ENCODE data around the gene MEST. TPM values are rescaled to one million over a fixed set of nuclear protein-coding genes. Genes with fewer than 3 reads are reported as not detected.
"Not testable (repeated sequence)": the region's sequence is repeated elsewhere in the genome, so short reads cannot be mapped to it uniquely, and the experiment has no call there.

Gene MEST
- total RNA-seq = 302 and 606 TPM in 2 replicates

- H3K4me3 ChIP-seq (ENCODE audit: low read depth, low read length) = peak within 1 kb of the TSS; percentile 82
- DNase-seq (ENCODE audit: low read depth) = peak; percentile 60
- no peak for TF ChIP-seq CTCF (IDR thresholded peaks at IDR 0.05; ENCODE audit: insufficient read depth, low read depth, low read length)
Measured at GRCh38 chr7:130491841-130492522, at the start of gene MEST. Gene MEST (plus strand): TSS chr7:130492085. CDS start chr7:130492314, 229 bp downstream.

- no peak for DNase-seq (ENCODE audit: low read depth)
- no peak for TF ChIP-seq CTCF (IDR thresholded peaks at IDR 0.05; ENCODE audit: insufficient read depth, low read depth, low read length)
- no peak overlapping the region for H3K4me3 ChIP-seq (ENCODE audit: low read depth, low read length)
Measured at GRCh38 chr7:130442601-130443000, 49.3 kb upstream of the MEST start.

GRCh38 chr7:130444234-130444633, 47.7 kb upstream of the MEST start:
- no peak for DNase-seq (ENCODE audit: low read depth)
- no peak for TF ChIP-seq CTCF (IDR thresholded peaks at IDR 0.05; ENCODE audit: insufficient read depth, low read depth, low read length)

GRCh38 chr7:130444751-130445407, 47.0 kb upstream of the MEST start:
- TF ChIP-seq CTCF (IDR thresholded peaks at IDR 0.05; ENCODE audit: insufficient read depth, low read depth, low read length) = no peak
- no peak overlapping the region for H3K4me3 ChIP-seq (ENCODE audit: low read depth, low read length)
- DNase-seq (ENCODE audit: low read depth) = no peak

More at GRCh38 chr7:130444234-130444633, 47.7 kb upstream of the MEST start:
- no peak overlapping the region for H3K4me3 ChIP-seq (ENCODE audit: low read depth, low read length)

GRCh38 chr7:130446259-130446658, 45.6 kb upstream of the MEST start:
- H3K4me3 ChIP-seq (ENCODE audit: low read depth, low read length) = no peak overlapping the region
- no peak for DNase-seq (ENCODE audit: low read depth)
- no peak for TF ChIP-seq CTCF (IDR thresholded peaks at IDR 0.05; ENCODE audit: insufficient read depth, low read depth, low read length)

GRCh38 chr7:130451344-130451743, 40.5 kb upstream of the MEST start:
- not testable (repeated sequence) for DNase-seq (ENCODE audit: low read depth); H3K4me3 ChIP-seq (ENCODE audit: low read depth, low read length)

GRCh38 chr7:130452951-130453350, 38.9 kb upstream of the MEST start:
- H3K4me3 ChIP-seq (ENCODE audit: low read depth, low read length) = no peak overlapping the region
- DNase-seq (ENCODE audit: low read depth) = peak; percentile 65
- TF ChIP-seq CTCF (IDR thresholded peaks at IDR 0.05; ENCODE audit: insufficient read depth, low read depth, low read length) = no peak
